Activated CD8-positive, alpha-beta memory T cell treated with anti-CD3 and anti-CD28 coated beads, Interleukin-2, amount 50 U/mL, for 1 hour (primary cell): Measurements from ENCODE around the gene ST6GALNAC2.
"Not testable (repeated sequence)": the region's sequence is repeated elsewhere in the genome, so short reads cannot be mapped to it uniquely, and the experiment has no call there.

Source experiments
- DNase-seq: peaks from one replicate; pipeline ENCODE4 v3.0.0-alpha.2; 2020; ENCODE audit errors: extremely low read depth

The ST6GALNAC2 gene

GRCh38 chr17:76570877-76571471 is 14.7 kb downstream of the ST6GALNAC2 start:
- DNase-seq: no peak

- DNase-seq: no peak
These were observed 15.2 kb downstream of the ST6GALNAC2 start for GRCh38 chr17:76570457-76570856.

GRCh38 chr17:76569607-76570279 is 15.9 kb downstream of the ST6GALNAC2 start:
- no peak for DNase-seq

GRCh38 chr17:76568811-76569221 is 16.8 kb downstream of the ST6GALNAC2 start:
- no peak for DNase-seq

GRCh38 chr17:76567634-76568432 is 17.8 kb downstream of the ST6GALNAC2 start:
- DNase-seq: no peak

- no peak for DNase-seq
These were observed 18.6 kb downstream of the ST6GALNAC2 start for GRCh38 chr17:76566988-76567431.

- DNase-seq: no peak
These were observed 19.1 kb downstream of the ST6GALNAC2 start for GRCh38 chr17:76566613-76566943.

GRCh38 chr17:76565728-76566612 is 19.7 kb downstream of the ST6GALNAC2 start:
- no peak for DNase-seq

- not testable (repeated sequence) for DNase-seq
These were observed 20.5 kb downstream of the ST6GALNAC2 start for GRCh38 chr17:76564991-76565727.

GRCh38 chr17:76563359-76563758 is 22.3 kb downstream of the ST6GALNAC2 start:
- DNase-seq: not testable (repeated sequence)

- no peak for DNase-seq
These were observed 22.9 kb downstream of the ST6GALNAC2 start for GRCh38 chr17:76562734-76563148.

- DNase-seq: no peak
These were observed 23.8 kb downstream of the ST6GALNAC2 start for GRCh38 chr17:76561799-76562268.

GRCh38 chr17:76561332-76561731 is 24.3 kb downstream of the ST6GALNAC2 start:
- no peak for DNase-seq

- no peak for DNase-seq
These were observed 24.8 kb downstream of the ST6GALNAC2 start for GRCh38 chr17:76560877-76561221.

- no peak for DNase-seq
These were observed 25.4 kb downstream of the ST6GALNAC2 start for GRCh38 chr17:76560036-76560876.

GRCh38 chr17:76559460-76559859 is 26.2 kb downstream of the ST6GALNAC2 start:
- not testable (repeated sequence) for DNase-seq

GRCh38 chr17:76558198-76559095 is 27.2 kb downstream of the ST6GALNAC2 start:
- no peak for DNase-seq

- peak; percentile 91 for DNase-seq
These were observed 28.1 kb downstream of the ST6GALNAC2 start for GRCh38 chr17:76557368-76558197.
